GM12878 (cell line): Measurements from ENCODE around the gene IPO11. TPM values are rescaled to one million over a fixed set of nuclear protein-coding genes. Genes with fewer than 3 reads are reported as not detected.

ENCODE experiments used
- ATAC-seq: fragments of 200-7000 bp; cut with Tn5 transposase; 3 replicates; pipeline ENCODE4 v1.9.1; 2020; ENCODE audit warnings: mild to moderate bottlenecking, moderate library complexity
- BruUV-seq: library from RNA; stranded (reverse); fragments of 400-500 nt; replicated peaks from 2 replicates; lab custom pipeline; 2021; lab: Mats Ljungman, UMichigan
- CTCF ChIA-PET: fragments of 300-600 bp; sonication (Branson Sonifier 250); formaldehyde crosslinking; extraction: SDS; loops from one replicate; lab custom pipeline; 2021; ENCODE audit warnings: inconsistent platforms; lab: Yijun Ruan, JAX
- POLR2A ChIA-PET: fragments of 350-600 bp; formaldehyde crosslinking; extraction: SDS; loops from one replicate; lab custom pipeline; 2021; ENCODE audit warnings: inconsistent platforms; lab: Charles Lee
- RAD21 ChIA-PET: fragments of 300-600 bp; sonication (Branson Sonifier 250); formaldehyde crosslinking; loops from one replicate; lab custom pipeline; 2023; ENCODE audit warnings: antibody characterized with exemption; ENCODE audit not compliant: unreplicated experiment; lab: Charles Lee
- SMC1A ChIA-PET: fragments of 300-600 bp; sonication (Branson Sonifier 250); formaldehyde crosslinking; loops from one replicate; lab custom pipeline; 2023; ENCODE audit not compliant: unreplicated experiment, uncharacterized antibody; lab: Charles Lee
- DNase-seq: peaks from one replicate; pipeline ENCODE4 v3.0.0-alpha.2; 2011; ENCODE audit warnings: low read depth, low spot score
- FAIRE-seq: peaks from 3 replicates; lab custom pipeline; 2011; peaks lifted over from hg19 to GRCh38; lab: Jason Lieb, UNC
- H2AFZ ChIP-seq: 2 replicates; pipeline ENCODE4 v1.6.0; 2011; ENCODE audit warnings: low read depth, low read length, control low read depth; ENCODE audit not compliant: control insufficient read depth
- H3K27ac ChIP-seq: 2 replicates; pipeline ENCODE4 v1.5.1; 2011; ENCODE audit warnings: control low read depth; ENCODE audit not compliant: control insufficient read depth, insufficient read depth
- H3K27me3 ChIP-seq, 2 experiments: replicated peaks in 1 of 2; 2 replicates each; pipeline versions ENCODE4 v1.6.0 to v1.6.1; 2011; ENCODE audit warnings: low read length in 1 of 2; ENCODE audit not compliant: control insufficient read depth in 2 of 2, insufficient read depth in 2 of 2
- H3K36me3 ChIP-seq, 2 experiments: 2 replicates each; pipeline ENCODE4 v1.5.1; 2011; ENCODE audit warnings: low read length in 1 of 2; ENCODE audit not compliant: control insufficient read depth in 2 of 2, insufficient read depth in 2 of 2
- H3K4me1 ChIP-seq: 2 replicates; pipeline ENCODE4 v1.6.1; 2011; ENCODE audit warnings: mild to moderate bottlenecking, low read length, moderate library complexity, mixed read lengths; ENCODE audit not compliant: control insufficient read depth, insufficient read depth
- H3K4me2 ChIP-seq: 2 replicates; pipeline ENCODE4 v1.6.0; 2011; ENCODE audit warnings: control low read depth; ENCODE audit not compliant: control insufficient read depth, insufficient read depth
- H3K4me3 ChIP-seq: fragments of 200-600 bp; sonication (generic); 2 replicates; pipeline ENCODE4 v1.5.1; 2016
- H3K79me2 ChIP-seq: 2 replicates; pipeline ENCODE4 v1.6.0; 2011; ENCODE audit warnings: low read length; ENCODE audit not compliant: control insufficient read depth, insufficient read depth
- H3K9ac ChIP-seq: 2 replicates; pipeline ENCODE4 v1.8.0; 2011; ENCODE audit warnings: low read length, control low read depth, mixed read lengths; ENCODE audit not compliant: control insufficient read depth, insufficient read depth
- H3K9me3 ChIP-seq: replicated peaks from 3 replicates; pipeline ENCODE4 v1.5.1; 2011; ENCODE audit warnings: mild to moderate bottlenecking, low read length; ENCODE audit not compliant: control insufficient read depth, insufficient read depth
- H4K20me1 ChIP-seq: 2 replicates; pipeline ENCODE4 v1.6.0; 2011; ENCODE audit not compliant: control insufficient read depth, insufficient read depth
- EP300 ChIP-seq, 2 experiments: fragments of 150-350 bp in 1 of 2; IDR thresholded peaks; 2 replicates each; pipeline ENCODE4 v1.6.1; 2011 to 2012; ENCODE audit warnings: low read depth in 2 of 2, low read length in 2 of 2, borderline replicate concordance in 1 of 2, improper control_type of control experiment in 1 of 2, inconsistent platforms in 1 of 2; ENCODE audit not compliant: control insufficient read depth in 1 of 2
- NFYA ChIP-seq: IDR thresholded peaks from 2 replicates; pipeline ENCODE4 v1.6.1; 2011; ENCODE audit warnings: low read depth, mild to moderate bottlenecking, low read length, improper control_type of control experiment, borderline replicate concordance
- ZBTB40 ChIP-seq: fragments of 450-650 bp; IDR thresholded peaks from 2 replicates; pipeline ENCODE4 v1.6.1; 2016; ENCODE audit warnings: mild to moderate bottlenecking, moderate library complexity, borderline replicate concordance
- in situ Hi-C: fragments of 300-500 bp; cut with MboI; formaldehyde crosslinking; loops from 9 replicates; pipeline ENCODE4 v1.14.3; 2018; ENCODE audit warnings: mixed read lengths
- intact Hi-C: fragments of 100-400 bp; cut with micrococcal nuclease; formaldehyde crosslinking; loops from one replicate; pipeline ENCODE4 v1.14.2; 2022; ENCODE audit not compliant: unreplicated experiment
- polyA plus RNA-seq, 11 experiments: library from polyadenylated mRNA; depleted of rRNA in 4 of 11; unstranded in 6 of 11; stranded (reverse) in 5 of 11; fragments of >200 nt; fragmentation: Nextera tagmentation in 4 of 11; fragmentation: Illumina TruSeq in 1 of 11; extraction: Ambion mirVana in 4 of 11; extraction: Trizol in 1 of 11; gene quantifications; 1 replicate in 1 of 11; 2 replicates in 10 of 11; pipeline versions ENCODE4 v1.2.1 to v1.2.3, GENCODE V29; 2011 to 2016; ENCODE audit warnings: inconsistent platforms in 2 of 11, missing spikeins in 2 of 11, low read depth in 1 of 11
- total RNA-seq, 4 experiments: library from RNA; depleted of rRNA in 3 of 4; stranded (reverse); fragments of >200 nt in 3 of 4; fragmentation: Illumina TruSeq in 1 of 4; extraction: Trizol in 1 of 4; gene quantifications; 2 replicates each; pipeline versions ENCODE4 v1.2.1 to v1.2.3, GENCODE V29; 2013 to 2021

Gene IPO11
- total and polyA plus RNA-seq, 10 of the 15 experiments (the other 5 are each of a cell fraction or from before 2014, with no cell fraction given): 14.1 to 49.3 (median 29.8) TPM

DNA sequence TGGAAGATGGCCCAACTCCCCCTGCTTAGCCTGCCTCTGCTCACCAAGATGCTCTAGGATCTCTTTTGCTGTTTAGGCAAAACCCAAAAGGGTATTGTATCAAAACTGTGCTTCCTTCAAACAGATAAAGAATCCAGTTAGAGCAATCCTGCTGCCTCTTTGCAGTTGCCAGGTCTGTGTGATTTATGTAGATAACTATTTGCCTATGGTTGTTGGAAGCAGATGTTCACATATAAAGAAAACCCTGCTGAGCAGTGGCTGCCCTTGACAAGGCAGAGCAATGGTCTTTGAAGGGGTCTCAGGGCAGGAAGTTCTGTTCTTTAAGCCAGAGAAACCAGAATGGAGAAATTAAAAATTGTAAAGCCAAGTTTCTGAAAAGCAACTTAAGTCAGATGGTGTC lies 234.7 kb downstream of the IPO11 start:
- Histone ChIP-seq H4K20me1 (no peaks in the 10 kb centered on the region), H3K4me3 (no peak overlapping the region), H3K27me3 (no peaks in the 10 kb centered on the region), H3K9ac (no peak overlapping the region), H3K36me3 (no peaks in the 10 kb centered on the region), H3K27ac (no peak overlapping the region), H3K4me1 (no peaks in the 10 kb centered on the region), H3K4me2 (no peak overlapping the region), H3K9me3 (no peaks in the 10 kb centered on the region), H2AFZ (no peak overlapping the region), H3K79me2 (no peaks in the 10 kb centered on the region)
- TF ChIP-seq EP300 (IDR thresholded peaks at IDR 0.05; ENCODE audit: borderline replicate concordance in 1 of 2, control insufficient read depth in 1 of 2, low read depth in 2 of 2, low read length in 2 of 2) (no peak), ZBTB40 (no peak), NFYA (no peak)
- ChIA-PET SMC1A (no interaction called here), POLR2A (no interaction called here), CTCF (interaction anchor here (0.6 kb wide), 1 partner anchor 197 kb away, joined by 3 read pairs; no protein-coding TSS in a partner anchor), RAD21 (no interaction called here)
- in situ Hi-C loops: no loop called here
- no peak for DNase-seq
- intact Hi-C loops: no loop called here
- no peak for ATAC-seq
- FAIRE-seq: no peak
- no TSS peak for BruUV-seq
